ENCODE measurements around the gene NLRP8. TPM values are rescaled to one million over a fixed set of nuclear protein-coding genes. Genes with fewer than 3 reads are reported as not detected.

NLRP8 gene
- total and polyA plus RNA-seq, 9 of the 15 experiments (the other 6 are each of a cell fraction or from before 2014, with no cell fraction given) = not detected

GRCh38 chr19:55980415-55980814, 32.8 kb downstream of the NLRP8 start:
- H3K9ac ChIP-seq (ENCODE audit: insufficient read depth in 1 of 2, low read depth in 2 of 2, low read length in 2 of 2) = no peak overlapping the region
- in situ Hi-C loops (cut with MboI) = no loop called here
- FAIRE-seq (no peak), ATAC-seq (no peak), DNase-seq (ENCODE audit: extremely low read depth in 1 of 4, low spot score in 3 of 4) (no peak)
- H3K9me3 ChIP-seq (replicated peaks; ENCODE audit: control insufficient read depth, insufficient read depth, low read depth, low read length) = no peaks in the 10 kb centered on the region
- no peak overlapping the region for H3K4me2 ChIP-seq (ENCODE audit: insufficient read depth, low read length)
- ChIA-PET CTCF (ENCODE audit: low intra/inter-chr PET ratio) (no interaction called here), POLR2A (no interaction called here)
- no peak overlapping the region for H3K4me3 ChIP-seq
- H3K9me1 ChIP-seq (ENCODE audit: control insufficient read depth, insufficient read depth, low read length) = no peaks in the 10 kb centered on the region
- TF ChIP-seq CBX8 (IDR thresholded peaks at IDR 0.05; ENCODE audit: borderline replicate concordance, extremely low read depth, low read depth, low read length, poor library complexity, severe bottlenecking) (no peak), ATF1 (CRISPR knock-in tag; IDR thresholded peaks at IDR 0.05) (no peak), ATF1 (tag; IDR thresholded peaks at IDR 0.05) (no peak), RBBP5 (IDR thresholded peaks at IDR 0.05; ENCODE audit: borderline replicate concordance, insufficient read depth, low read length, poor library complexity, severe bottlenecking) (no peak), PURB (CRISPR knock-in tag; IDR thresholded peaks at IDR 0.05; ENCODE audit: low read depth) (no peak), ARHGAP35 (IDR thresholded peaks at IDR 0.05; ENCODE audit: partially characterized antibody) (no peak), ZNF282 (CRISPR knock-in tag; IDR thresholded peaks at IDR 0.05) (no peak), ZNF3 (CRISPR knock-in tag; IDR thresholded peaks at IDR 0.05) (no peak), MAFG (tag; conservative IDR thresholded peaks at IDR 0.05) (no peak), ZNF146 (CRISPR knock-in tag; IDR thresholded peaks at IDR 0.05; ENCODE audit: unreplicated experiment) (no peak), CCAR2 (IDR thresholded peaks at IDR 0.05; ENCODE audit: low read depth, low read length) (no peak), EP300 (IDR thresholded peaks at IDR 0.05; ENCODE audit: low read length) (no peak), ZSCAN29 (IDR thresholded peaks at IDR 0.05) (no peak), GTF2E2 (tag; IDR thresholded peaks at IDR 0.05) (no peak), LEF1 (IDR thresholded peaks at IDR 0.05) (no peak)
- BruUV-seq (replicated peaks) = no TSS peak
- no peaks in the 10 kb centered on the region for H3K79me2 ChIP-seq (ENCODE audit: control insufficient read depth, insufficient read depth, low read length)
- no peaks in the 10 kb centered on the region for H3K27me3 ChIP-seq (ENCODE audit: control insufficient read depth in 2 of 2, insufficient read depth in 2 of 2, low read length in 2 of 2)
- H2AFZ ChIP-seq (ENCODE audit: low read depth, low read length) = no peak overlapping the region
- no peaks in the 10 kb centered on the region for H4K20me1 ChIP-seq (replicated peaks; ENCODE audit: control insufficient read depth, insufficient read depth, low read length)
- intact Hi-C loops (cut with micrococcal nuclease) = no loop called here
- no peaks in the 10 kb centered on the region for H3K36me3 ChIP-seq (ENCODE audit: control insufficient read depth, insufficient read depth, low read length)
- H3K27ac ChIP-seq (ENCODE audit: extremely low read depth, low read depth, low read length) = no peak overlapping the region
- under 1% methylated on average over 9 of the region's 9 CpGs for WGBS (ENCODE audit: insufficient coverage, low coverage, missing lambda C conversion rate)
- no peaks in the 10 kb centered on the region for H3K4me1 ChIP-seq (replicated peaks in 1 of 2; ENCODE audit: control insufficient read depth in 2 of 2, insufficient read depth in 2 of 2, low read length in 2 of 2)

All from K562 (cell line).